ENCODE measurements around the gene NUS1.
"Not testable (repeated sequence)": the region's sequence is repeated elsewhere in the genome, so short reads cannot be mapped to it uniquely, and the experiment has no call there.

Gene NUS1

GRCh38 chr6:117718895-117719294 is 43.6 kb downstream of the NUS1 start:
- no peak for DNase-seq

- not testable (repeated sequence) for DNase-seq
These were observed 46.3 kb downstream of the NUS1 start for GRCh38 chr6:117721520-117721919.

- no peak for DNase-seq
These were observed 53.4 kb downstream of the NUS1 start for GRCh38 chr6:117728626-117729025.

- DNase-seq: no peak
These were observed 54.3 kb downstream of the NUS1 start for GRCh38 chr6:117729613-117730012.

- DNase-seq: no peak
These were observed 58.1 kb downstream of the NUS1 start for GRCh38 chr6:117733341-117733740.

- DNase-seq: no peak
These were observed 64.6 kb downstream of the NUS1 start for GRCh38 chr6:117739869-117740268.

- no peak for DNase-seq
These were observed 65.3 kb downstream of the NUS1 start for GRCh38 chr6:117740605-117741004.

GRCh38 chr6:117750675-117751074 is 75.4 kb downstream of the NUS1 start:
- DNase-seq: not testable (repeated sequence)
